K562 (cell line): ENCODE results near the gene DEDD2. TPM values are rescaled to one million over a fixed set of nuclear protein-coding genes. Genes with fewer than 3 reads are reported as not detected.

ENCODE experiments used
- MGA ChIP-seq: fragments of 450-650 bp; IDR thresholded peaks from 2 replicates; pipeline ENCODE4 v1.6.1; 2016; ENCODE audit warnings: mild to moderate bottlenecking, moderate library complexity
- NR4A1 ChIP-seq, 2 experiments: fragments of 250-450 bp in 1 of 2; fragments of 450-650 bp in 1 of 2; sonication (Bioruptor Pico) in 1 of 2; IDR thresholded peaks; 2 replicates each; pipeline versions ENCODE4 v1.4.0 to v1.6.1; 2016 to 2020; ENCODE audit warnings: mild to moderate bottlenecking in 2 of 2, missing compliant biosample characterization in 1 of 2, missing genetic modification characterization in 1 of 2, moderate library complexity in 1 of 2
- RREB1 ChIP-seq: fragments of 250-450 bp; sonication (Bioruptor Pico); IDR thresholded peaks from 2 replicates; pipeline ENCODE4 v1.4.0; 2020
- ZNF143 ChIP-seq: sonication (generic); formaldehyde crosslinking; IDR thresholded peaks from 2 replicates; pipeline ENCODE4 v1.9.0; 2022; ENCODE audit warnings: mild to moderate bottlenecking, missing genetic modification reagents
- ZNF280A ChIP-seq: fragments of 450-650 bp; IDR thresholded peaks from 2 replicates; pipeline ENCODE4 v1.6.1; 2018; ENCODE audit warnings: mild to moderate bottlenecking, low read depth; ENCODE audit not compliant: partially characterized antibody
- ZNF408 ChIP-seq: fragments of 250-450 bp; sonication (Bioruptor Pico); IDR thresholded peaks from 2 replicates; pipeline ENCODE4 v1.4.0; 2020; ENCODE audit warnings: low read depth, mild to moderate bottlenecking, moderate library complexity
- ZNF764 ChIP-seq: fragments of 250-450 bp; sonication (Bioruptor Pico); IDR thresholded peaks from 2 replicates; pipeline ENCODE4 v1.4.0; 2020; ENCODE audit warnings: low read depth, mild to moderate bottlenecking, moderate library complexity
- polyA plus RNA-seq, 8 experiments: library from polyadenylated mRNA; depleted of rRNA in 4 of 8; stranded (reverse) in 5 of 8; unstranded in 3 of 8; fragments of >200 nt; fragmentation: Nextera tagmentation in 2 of 8; fragmentation: Illumina TruSeq in 1 of 8; extraction: Ambion mirVana in 2 of 8; extraction: Trizol in 1 of 8; gene quantifications; 2 replicates each; pipeline versions ENCODE4 v1.2.1 to v1.2.3, GENCODE V29; 2011 to 2014; ENCODE audit warnings: inconsistent platforms in 1 of 8, missing spikeins in 1 of 8
- total RNA-seq, 7 experiments: library from RNA; depleted of rRNA in 6 of 7; stranded (reverse); fragments of >200 nt in 6 of 7; fragmentation: Illumina TruSeq in 2 of 7; extraction: Trizol in 2 of 7; gene quantifications; 2 replicates each; pipeline versions ENCODE4 v1.2.1 to v1.2.3, GENCODE V29; 2011 to 2021; ENCODE audit warnings: low replicate concordance in 1 of 7

The DEDD2 gene
- total and polyA plus RNA-seq, 9 of the 15 experiments (the other 6 are each of a cell fraction or from before 2014, with no cell fraction given): 4.3 to 43.0 (median 29.2) TPM

GRCh38 chr19:42254089-42254849 lies 36.8 kb upstream of the DEDD2 start (continued):
- TF ChIP-seq MGA (no peak), ZNF280A (no peak), ZNF143 (CRISPR knock-in tag) (no peak), ZNF764 (no peak), NR4A1 (CRISPR knock-in tag; IDR thresholded peaks at IDR 0.05) (no peak), NR4A1 (tag; IDR thresholded peaks at IDR 0.05) (no peak), RREB1 (no peak), ZNF408 (no peak)
